NCI-H187 (cell line): ENCODE data around the gene HAX1.
"Not testable (repeated sequence)": the region's sequence is repeated elsewhere in the genome, so short reads cannot be mapped to it uniquely, and the experiment has no call there.

Source experiments
- DNase-seq, 2 experiments: peaks; one replicate each; lab custom pipeline; 2025; lab: John Stamatoyannopoulos, UW

HAX1 gene

DNA sequence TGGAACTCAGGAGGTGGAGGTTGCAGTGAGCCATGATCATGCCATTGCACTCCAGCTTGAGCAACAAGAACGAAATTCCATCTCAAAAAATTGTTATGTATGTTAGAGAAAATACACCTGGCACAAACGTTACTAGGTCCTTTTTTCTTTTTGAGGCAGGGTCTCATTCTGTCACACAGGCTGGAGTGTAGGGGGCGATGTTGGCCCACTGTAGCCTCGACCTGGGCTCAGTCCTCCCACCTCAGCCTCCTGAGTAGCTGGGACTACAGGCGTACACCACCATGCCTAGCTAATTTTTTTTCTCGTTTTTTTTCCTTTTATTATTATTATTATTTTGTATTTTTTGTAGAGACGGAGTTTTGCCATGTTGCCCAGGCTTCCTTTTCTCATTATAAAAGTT lies 4.4 kb downstream of the HAX1 start:
- no peak for DNase-seq

DNA sequence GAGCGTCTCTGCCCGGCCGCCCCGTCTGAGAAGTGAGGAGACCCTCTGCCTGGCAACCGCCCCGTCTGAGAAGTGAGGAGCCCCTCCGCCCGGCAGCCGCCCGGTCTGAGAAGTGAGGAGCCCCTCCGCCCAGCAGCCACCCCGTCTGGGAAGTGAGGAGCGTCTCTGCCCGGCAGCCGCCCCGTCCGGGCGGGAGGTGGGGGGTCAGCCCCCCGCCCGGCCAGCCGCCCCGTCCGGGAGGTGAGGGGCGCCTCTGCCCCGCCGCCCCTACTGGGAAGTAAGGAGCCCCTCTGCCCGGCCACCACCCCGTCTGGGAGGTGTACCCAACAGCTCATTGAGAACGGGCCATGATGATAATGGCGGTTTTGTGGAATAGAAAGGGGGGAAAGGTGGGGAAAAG lies 15.2 kb downstream of the HAX1 start:
- DNase-seq: not testable (repeated sequence)

DNA sequence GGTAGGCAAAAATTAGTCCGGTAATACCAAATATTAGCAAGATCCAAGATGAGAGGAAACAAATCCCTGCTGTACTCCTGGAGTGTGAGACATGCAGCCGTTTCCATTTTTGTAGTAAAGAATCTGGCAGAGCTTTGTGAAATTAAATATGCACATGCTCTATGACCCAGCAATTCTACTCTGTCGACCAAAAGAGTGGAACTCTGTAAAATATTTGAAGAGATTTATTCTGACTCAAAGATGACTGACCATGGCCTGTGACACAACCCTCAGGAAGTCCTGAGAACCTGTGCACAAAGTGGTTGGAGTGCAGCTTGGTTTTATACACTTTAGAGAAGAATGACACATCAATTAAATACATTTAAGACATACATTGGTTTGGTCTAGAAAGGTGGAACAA lies 16.2 kb downstream of the HAX1 start:
- DNase-seq: peak in 1 of 2 experiments; percentile 26

DNA sequence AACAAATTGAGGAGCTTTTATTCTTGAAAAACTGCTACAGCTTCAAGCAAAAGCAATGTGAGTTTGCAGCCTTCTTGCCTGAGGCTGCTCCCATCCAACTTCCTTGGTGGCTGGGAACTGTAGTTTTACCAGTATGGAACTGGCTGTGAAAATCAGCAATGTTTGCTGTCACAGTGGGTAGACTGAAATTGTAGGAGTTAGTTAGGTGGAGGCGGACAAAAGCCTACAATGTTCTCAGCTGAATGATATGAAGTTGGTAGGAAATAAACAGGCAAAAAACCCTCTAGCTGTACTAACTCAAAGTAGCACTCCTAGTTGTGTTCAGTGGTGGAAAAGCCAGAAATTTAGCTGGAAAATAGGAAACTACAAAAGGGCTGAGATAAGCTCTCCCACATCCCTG lies 18.5 kb downstream of the HAX1 start:
- no peak for DNase-seq

DNA sequence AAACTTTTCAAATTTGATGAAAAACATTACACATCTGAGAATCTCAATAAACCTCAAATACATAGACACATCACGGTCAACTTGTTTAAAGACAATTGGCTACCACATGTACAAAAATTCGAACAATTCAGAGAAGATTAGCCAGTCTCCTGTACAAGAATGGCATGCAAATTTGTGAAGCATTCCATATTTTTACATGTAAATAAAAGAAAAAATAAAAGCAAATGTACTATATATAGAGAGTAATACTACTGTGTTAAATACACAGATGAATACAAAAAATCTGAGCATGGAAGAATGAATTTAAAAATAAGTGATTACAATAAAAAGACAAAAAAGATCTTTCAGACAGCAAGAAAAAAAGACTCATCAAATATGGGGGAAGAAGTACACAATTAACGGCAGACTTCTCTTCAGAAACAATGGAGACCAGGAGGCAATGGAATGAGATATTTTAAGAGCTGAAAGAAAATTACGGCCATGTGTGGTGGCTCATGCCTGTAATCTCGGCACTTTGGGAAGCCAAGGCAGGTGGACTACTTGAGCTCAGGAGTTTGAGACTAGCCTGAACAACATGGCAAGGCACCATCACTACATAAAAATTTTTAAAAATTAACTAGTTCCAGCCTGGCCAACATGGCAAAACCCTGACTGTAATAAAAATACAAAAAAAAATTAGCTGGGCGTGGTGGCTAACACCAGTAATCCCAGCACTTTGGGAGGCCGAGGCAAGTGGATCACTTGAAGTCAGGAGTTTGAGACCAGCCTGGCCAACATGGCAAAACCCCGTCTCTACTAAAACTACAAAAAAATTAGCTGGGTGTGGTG lies 23.2 kb downstream of the HAX1 start:
- no peak for DNase-seq

DNA sequence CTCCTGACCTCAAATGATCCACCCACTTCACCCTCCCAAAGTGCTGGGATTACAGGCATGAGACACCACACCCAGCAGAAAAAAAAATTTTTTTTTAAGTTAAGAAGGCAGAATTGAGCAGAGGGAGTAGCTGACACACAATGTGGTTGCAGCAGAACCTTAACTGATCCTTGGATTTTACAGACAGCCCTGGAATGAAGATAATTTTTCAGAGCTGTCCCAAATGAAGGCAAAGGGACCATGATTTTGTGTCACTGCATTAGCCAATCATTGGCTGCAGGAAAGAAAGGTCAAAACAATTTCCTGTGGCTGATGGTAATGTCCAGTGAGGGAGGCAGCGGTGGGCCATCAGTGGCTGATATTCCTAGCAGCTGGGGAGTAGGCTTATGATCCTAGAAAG lies 29.2 kb downstream of the HAX1 start:
- DNase-seq: no peak

DNA sequence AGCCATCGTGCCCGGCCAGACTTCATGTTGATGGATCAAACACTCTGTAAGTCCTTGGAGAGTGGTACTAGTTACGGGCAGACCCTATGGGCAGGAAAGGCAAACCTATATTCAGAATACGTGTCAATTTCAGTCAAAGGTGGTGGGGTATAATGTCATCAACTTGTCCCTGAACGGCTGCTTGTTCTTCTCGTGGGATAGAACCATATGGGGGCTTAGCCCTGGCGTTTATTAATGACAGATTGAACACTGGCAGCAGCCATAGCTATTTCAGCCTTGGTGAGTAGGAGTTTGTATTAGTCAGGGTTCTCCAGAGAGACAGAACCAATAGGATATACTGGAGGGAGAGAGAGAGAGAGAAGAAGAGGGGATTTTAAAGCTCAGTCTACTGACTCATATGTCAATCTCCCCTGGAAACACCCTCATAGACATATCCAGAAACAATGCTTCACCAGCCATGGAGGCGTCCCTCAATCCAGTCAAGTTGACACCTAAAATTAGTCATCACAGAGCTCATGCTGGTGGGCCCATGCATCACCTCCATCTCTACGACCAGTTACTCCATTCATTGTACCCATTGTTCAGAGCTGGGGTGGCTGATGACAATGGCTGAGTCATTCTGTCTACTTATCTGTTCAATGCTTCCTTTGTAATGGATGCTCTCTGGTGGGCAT lies 32.4 kb downstream of the HAX1 start:
- DNase-seq: no peak

DNA sequence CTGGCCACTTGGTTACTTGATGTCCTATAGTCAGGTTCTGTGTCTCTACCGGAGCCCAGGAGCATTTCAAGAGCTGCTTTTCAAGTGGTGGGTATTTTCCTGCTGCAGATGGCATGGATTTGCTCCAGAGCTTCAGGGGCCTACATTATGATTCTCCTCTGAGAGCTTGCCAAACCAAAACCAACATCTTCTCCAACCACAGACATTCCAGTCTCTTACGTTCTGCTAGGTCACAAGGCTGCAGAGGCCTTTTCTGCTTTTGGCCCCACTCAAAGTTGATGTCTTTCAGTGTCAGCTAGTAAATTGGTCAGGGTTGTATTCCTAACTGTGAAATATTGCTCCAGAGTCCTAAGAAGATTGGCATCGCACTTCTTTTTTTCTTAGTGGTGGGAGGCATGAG lies 33.7 kb downstream of the HAX1 start:
- DNase-seq: no peak

DNA sequence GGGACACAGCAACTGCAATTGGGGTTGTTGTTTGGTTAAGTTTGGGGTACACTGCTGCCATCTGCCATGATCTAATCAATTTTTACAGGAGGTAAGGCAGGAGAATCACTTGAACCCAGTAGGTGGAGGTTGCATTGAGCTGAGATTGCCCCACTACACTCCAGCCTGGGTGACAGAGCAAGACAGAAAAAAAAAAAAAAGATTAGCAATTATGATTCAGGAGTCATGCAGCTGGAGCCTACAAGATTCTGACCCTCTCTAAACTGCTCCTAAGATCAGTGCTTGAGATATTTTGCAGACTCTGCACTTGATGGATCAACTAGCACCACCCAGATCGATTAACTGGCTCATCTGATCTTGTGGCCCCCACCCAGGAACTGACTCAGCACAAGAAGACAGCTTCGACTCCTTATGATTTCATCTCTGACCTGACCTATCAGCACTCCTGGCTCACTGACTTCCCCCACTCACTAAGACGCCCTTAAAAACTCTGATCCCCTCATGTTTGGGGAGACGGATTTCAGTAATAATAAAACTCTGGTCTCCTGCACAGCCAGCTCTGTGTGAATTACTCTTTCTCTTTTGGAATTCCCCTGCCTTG lies 35.3 kb downstream of the HAX1 start:
- DNase-seq: not testable (repeated sequence)

DNA sequence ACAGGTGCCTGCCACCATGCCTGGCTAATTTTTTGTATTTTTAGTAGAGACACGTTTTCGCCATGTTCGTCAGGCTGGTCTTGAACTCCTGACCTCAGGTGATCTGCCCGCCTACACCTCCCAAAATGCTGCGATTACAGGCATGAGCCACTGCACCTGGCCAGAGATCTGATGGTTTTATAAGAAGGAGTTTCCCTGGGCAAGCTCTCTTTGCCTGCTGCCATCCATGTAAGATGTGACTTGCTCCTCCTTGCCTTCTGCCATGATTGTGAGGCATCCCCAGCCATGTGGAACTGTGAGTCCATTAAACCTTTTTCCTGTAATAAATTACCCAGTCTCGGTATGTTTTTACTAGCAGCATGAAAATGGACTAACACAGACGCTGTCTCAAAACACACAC lies 36.7 kb downstream of the HAX1 start:
- DNase-seq: not testable (repeated sequence)

DNA sequence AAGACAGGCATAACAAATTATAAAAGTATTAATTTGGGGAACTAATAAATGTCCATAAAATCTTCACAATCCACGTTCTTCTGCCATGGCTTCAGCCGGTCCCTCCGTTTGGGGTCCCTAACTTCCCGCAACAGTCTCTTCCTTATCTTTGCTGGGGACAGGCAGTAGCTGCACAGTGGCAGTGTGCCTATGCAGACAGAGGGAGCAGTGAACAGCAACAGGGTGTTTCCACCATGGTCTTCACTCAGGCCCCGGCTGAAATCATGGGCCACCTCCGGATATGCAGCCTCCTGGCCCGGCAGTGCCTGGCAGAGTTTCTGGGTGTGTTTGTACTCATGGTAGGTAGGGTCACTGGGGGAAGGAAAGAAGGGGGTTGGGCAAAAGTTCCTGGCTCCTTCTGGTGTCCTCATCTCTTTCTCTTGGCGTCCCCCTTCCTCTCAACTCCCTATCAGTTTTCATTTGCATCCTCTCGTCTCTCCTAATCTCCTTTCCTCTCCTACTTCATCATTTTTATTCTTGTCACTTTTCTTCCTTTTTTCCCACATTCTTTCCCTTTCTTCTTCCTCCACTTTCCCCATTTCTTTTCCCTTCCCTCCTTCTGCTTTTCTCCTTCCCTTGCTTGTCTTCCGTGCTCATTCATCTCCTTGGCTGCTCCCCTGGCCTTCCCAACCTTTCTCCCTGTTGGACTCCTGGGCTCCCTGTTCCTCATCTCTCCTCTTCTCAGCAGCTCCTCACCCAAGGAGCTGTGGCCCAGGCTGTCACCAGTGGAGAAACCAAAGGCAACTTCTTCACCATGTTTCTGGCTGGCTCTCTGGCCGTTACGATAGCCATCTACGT lies 40.0 kb downstream of the HAX1 start:
- not testable (repeated sequence) for DNase-seq

DNA sequence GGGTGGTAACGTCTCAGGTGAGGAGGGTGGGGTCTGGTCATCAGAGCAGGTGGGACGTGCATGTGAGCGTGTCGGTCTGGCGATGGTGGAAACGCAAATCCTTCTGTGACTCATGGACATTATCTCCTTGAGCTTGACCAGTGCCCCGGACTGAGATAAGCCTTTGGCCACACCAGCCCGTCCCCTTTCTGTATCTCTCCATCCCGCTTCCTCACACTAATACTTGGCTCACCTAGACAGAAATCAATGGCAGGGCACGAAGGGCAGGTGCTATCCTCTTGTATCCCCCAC lies 40.6 kb downstream of the HAX1 start:
- no peak for DNase-seq

DNA sequence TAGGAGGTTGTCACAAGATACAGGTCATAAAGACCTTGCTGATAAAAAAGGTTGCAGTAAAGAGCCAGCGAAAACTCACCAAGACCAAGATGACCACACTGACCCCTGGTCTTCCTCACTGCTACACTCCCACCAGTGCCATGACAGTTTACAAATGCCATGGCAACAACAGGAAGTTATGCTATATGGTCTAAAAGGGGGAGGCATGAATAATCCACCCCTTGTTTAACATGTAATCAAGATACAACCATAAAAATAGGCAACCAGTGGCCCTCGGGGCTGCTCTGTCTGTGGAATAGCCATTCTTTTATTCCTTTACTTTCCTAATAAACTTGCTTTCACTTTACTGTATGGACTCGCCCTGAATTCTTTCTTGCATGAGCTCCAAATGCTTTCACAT lies 41.8 kb downstream of the HAX1 start:
- DNase-seq: not testable (repeated sequence)

DNA sequence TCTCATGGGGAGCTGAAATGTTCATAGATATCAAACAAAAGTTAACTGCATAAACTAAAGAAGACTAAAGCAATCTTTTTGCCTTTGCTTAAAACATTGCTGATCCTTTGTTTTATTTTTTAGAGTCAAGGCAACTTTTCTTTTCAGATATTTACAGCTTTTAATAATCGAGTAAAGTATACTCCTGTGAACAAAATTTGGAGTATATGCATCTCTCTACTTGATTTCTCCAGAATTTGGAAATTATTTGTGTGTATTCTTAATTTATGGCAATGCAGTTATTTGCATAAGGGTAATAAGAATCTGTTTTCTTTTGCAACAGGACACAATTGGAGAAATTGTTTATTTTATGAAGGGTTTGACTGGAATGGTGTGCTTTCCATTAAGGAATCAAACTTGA lies 44.3 kb downstream of the HAX1 start:
- DNase-seq: no peak

DNA sequence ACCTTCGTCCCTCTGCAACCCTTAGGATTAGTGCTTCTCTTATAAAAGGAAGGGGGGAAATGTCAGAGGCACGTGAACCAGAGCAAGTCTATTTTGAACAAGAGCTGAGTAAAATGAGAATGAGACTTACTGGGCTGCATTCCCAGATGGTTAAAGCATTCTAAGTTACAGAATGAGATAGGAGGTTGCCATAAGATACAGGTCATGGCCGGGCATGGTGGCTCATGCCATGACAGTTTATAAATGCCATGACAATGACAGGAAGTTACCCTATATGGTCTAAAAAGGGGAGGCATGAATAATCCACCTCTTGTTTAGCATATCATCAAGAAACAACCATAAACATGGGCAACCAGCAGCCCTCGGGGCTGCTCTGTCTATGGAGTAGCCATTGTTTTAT lies 46.0 kb downstream of the HAX1 start:
- no peak for DNase-seq

DNA sequence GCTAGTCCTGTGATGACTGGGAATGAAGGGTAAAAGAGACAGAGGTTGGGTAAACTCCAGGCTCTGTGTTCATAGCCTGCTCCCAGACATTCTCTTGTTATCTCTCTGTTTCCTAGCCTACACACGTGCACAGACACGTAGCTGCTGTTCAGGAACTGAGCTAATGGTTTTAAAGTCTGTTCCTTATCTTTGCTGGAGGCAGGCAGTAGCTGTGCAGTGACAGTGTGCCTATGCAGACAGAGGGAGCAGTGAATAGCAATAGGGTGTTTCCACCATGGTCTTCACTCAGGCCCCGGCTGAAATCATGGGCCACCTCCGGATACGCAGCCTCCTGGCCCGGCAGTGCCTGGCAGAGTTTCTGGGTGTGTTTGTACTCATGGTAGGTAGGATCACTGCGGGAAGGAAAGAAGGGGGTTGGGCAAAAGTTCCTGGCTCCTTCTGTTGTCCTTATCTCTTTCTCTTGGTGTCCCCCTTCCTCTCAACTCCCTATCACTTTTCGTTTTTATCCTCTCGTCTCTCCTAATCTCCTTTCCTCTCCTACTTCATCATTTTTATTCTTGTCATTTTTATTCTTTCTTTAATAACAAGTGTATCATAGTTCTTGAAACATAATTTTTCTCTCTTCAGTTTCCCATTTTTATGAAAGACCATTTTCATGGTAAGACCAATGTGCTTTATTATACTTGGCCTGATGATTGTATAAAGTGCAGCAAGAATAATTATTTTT lies 48.6 kb downstream of the HAX1 start, which contains the start of gene AQP10:
Gene AQP10 (plus strand): TSS at position 212 of the 727 bp plus-strand sequence. CDS start 63 bp downstream, at position 275.
- no peak for DNase-seq

DNA sequence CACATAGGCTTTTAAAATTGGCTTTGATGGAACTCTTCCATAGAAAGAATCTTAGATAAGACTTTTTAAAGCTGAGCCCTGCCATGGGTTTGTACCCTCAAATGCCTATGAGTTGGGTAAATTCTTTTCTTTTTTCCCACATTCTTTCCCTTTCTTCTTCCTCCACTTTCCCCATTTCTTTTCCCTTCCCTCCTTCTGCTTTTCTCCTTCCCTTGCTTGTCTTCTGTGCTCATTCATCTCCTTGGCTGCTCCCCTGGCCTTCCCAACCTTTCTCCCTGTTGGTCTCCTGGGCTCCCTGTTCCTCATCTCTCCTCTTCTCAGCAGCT lies 49.1 kb downstream of the HAX1 start:
- DNase-seq: not testable (repeated sequence)

DNA sequence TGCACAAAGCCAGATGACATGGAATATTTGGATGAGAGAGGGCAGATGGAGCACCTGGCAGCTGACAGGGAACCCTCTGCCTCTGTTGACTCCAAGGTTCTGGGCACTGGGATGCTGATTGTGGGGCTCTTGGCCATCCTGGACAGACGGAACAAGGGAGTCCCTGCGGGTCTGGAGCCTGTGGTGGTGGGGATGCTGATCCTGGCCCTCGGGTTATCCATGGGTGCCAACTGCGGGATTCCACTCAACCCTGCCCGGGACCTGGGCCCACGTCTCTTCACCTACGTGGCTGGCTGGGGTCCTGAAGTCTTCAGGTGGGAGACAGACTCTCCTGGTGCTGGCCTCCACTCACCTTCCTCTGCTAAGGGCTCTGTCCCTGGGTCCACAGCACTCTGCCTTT lies 51.1 kb downstream of the HAX1 start:
- no peak for DNase-seq

DNA sequence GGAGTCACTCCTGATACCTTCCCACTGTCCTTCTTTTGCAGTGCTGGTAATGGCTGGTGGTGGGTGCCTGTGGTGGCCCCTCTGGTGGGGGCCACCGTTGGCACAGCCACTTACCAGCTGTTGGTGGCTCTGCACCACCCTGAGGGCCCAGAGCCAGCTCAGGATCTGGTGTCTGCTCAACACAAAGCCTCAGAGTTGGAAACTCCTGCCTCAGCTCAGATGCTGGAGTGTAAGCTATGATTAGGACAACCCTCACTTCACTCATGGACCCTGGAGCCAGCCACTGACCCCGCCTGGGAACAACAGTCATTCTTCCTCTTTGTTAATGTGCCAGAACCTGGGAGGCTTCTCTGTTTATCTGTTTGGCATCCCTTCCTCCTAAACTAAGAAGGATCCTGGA lies 51.8 kb downstream of the HAX1 start:
- no peak for DNase-seq

DNA sequence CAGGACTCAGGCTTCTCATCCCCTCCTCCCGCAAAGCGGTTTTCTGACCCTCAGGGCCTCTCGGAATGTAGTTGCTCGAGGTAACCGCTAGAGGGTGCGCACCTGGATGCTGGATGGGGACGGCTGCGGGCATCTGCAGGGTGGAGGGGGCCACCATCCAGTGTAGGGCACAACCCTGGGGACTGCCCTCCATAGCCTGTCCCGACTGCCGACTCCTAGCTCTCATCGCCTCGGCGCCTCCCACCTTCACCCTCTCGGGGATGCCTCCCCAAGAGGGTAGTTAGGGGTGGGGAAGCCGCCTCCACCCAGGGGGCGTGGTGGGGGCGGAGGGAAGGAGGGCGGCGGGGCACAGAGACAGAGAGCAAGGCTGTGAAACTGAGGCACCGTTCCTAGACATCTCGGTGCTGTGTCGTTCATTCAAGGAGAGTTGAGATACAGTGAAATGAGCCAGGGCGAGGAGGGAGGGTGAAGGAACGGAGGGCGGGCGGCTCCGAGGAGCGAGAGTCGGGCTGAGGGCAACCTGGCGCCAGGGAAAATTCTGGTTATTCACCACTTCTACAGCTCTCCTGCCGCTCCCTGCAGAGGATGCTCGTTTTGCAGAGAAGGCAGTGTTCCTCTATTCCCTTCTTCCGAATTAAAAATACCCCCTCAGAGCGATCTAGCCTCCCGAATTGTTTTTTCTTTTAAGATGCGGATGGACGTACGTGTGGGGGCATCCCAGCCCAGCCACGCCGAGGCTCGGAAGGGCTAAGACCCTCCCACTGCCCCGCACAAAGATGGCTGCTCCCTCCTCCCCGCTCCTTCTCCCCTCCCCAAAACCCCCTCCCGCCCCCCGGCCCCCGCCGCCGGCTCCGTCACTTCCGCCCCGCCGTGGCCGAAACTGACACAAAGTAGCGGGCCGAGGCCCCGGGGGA lies 52.5 kb downstream of the HAX1 start, which contains the start of gene ATP8B2:
Gene ATP8B2 (plus strand): TSS at position 857 of the 914 bp plus-strand sequence. CDS start 2,617 bp downstream, outside the sequence.
- DNase-seq: peak; percentile 76 to 90
